ENCODE data around the gene QRFP.

The QRFP gene, protein sequence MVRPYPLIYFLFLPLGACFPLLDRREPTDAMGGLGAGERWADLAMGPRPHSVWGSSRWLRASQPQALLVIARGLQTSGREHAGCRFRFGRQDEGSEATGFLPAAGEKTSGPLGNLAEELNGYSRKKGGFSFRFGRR

DNA sequence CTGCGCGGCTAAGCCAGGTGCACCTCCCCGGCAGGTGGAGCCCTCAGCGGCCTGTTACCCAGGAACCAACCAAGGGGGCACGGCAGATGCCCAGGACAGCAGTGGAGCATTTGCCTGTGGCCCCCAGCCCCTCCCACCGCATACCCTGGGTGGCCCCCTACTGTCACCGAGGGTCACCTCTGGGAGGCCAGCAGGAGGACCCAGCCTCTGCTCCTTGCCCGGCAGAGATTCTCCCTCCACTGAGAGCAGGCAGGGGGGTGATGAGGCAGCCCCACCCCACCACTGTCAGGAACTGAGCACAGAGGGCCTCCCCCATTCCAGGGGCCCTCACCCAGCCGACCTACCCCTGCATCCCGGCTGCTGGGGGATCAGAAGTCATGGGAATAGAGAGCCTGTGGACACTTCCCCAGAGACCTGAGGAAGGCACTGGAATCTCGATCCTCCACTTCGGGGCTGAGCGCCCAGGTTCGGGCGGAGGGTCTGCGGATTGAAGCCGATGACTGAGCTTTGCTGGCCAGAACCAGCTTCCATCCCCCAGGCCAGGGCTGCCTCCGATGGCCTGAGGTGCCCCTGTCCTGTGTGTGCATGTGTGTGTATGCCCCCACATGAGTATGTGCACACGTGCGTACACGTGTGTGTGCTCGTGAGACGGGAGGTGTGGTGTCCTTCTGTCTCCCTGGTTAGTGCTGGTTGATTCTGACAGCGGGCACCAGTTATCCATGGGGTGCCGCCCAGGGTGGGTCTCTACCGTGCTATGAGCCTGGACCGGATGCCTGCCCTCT is at the start of gene QRFP:
QRFP (minus strand) TSS at position 580 of the 782 bp plus-strand sequence. CDS start 2,974 bp downstream, outside the sequence.
- no peak for FAIRE-seq

GRCh38 chr9:130945173-130945572 is 48.6 kb upstream of the QRFP start:
- FAIRE-seq, result no peak

DNA sequence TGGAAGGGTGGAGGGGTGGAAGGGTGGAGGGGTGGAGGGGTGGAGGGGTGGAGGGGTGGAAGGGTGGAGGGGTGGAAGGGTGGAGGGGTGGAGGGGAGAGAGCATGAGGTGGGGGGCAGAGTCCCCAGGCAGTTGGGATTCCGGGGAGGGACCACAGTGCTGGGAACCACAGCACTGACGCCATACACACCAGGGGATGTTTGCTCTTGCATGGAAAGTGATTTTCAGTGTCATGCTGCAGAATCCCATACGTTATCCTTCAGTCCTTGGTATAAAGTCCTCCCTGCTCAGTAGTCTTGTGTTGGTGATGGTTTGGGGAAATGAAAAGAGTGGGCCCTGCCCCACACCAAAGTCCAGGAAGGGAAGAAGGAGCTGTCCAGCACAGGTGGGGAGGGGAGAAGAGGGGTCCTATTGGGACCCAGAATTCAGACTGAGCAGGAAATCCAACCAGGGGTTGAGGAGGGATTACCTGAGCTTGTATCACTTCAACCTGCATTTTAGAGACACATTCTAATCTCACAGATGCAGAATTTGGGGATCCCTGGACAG is 48.0 kb upstream of the QRFP start:
- FAIRE-seq, result no peak

GRCh38 chr9:130943777-130944176 is 47.2 kb upstream of the QRFP start:
- FAIRE-seq, result no peak

DNA sequence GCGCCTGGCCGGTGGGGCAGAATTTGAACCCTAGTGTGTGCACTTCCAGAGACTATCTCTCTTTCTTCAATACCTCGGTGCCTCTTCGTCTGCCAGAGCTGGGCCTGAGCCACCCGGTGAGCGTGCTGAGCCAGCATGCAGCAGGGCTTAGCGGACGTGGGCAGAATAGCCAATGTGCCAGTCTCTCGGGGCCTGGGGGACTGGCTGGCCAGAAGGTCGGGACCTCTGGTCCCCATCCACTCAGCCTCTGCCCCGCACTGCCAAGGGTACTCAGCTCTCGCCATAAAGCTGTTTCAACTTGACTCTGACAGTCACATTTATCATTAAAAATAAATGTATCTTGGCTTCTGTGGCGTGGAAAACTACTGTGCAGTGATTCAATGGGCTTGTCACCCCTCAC is 46.6 kb upstream of the QRFP start:
- FAIRE-seq, result no peak

DNA sequence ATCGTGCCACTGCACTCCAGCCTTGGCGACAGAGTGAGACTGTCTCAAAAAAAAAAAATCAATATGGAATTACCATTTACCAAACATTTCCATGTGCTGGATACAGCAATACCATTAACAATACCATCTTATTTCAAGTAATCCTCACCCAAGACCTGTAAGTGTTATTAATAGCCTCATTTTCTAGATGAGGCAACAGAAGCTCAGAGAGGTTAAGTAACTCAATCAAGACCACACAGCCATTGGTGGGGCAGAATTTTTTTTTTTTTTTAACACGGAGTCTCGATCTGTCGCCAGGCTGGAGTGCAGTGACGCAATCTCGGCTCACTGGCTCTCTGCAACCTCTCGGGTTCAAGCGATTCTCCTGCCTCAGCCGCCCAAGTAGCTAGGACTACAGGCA is 46.1 kb upstream of the QRFP start:
- FAIRE-seq, result no peak

- no peak for FAIRE-seq
These were observed 45.5 kb upstream of the QRFP start for GRCh38 chr9:130942084-130942483.

GRCh38 chr9:130940693-130941576 is 44.3 kb upstream of the QRFP start:
- no peak for FAIRE-seq

DNA sequence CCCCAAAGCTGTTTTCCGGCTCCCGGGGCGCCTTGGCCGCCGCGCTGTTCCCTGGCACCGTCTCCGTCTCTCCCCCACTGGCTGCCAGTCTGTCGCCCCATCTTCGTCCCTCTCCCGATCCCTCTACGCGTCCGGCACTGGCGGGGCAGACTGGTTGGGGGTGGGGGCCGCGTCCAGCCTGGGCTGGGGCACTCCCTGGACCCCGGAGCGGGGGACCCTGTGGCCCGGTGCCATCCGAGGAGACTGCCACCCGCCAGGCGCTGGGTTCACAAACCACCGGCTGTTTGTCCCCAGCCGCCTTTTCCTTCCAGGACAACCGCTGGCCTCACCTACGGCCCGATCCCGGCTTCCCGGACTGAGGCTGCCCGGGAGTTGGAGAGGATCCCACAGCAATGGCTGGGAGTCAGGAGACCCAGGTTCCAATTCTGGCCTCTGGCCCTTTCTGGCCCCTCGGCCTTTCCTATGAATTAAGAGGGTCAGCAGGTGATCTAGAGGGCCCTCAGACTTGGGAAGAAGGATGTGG is 43.5 kb upstream of the QRFP start:
- FAIRE-seq, result no peak

DNA sequence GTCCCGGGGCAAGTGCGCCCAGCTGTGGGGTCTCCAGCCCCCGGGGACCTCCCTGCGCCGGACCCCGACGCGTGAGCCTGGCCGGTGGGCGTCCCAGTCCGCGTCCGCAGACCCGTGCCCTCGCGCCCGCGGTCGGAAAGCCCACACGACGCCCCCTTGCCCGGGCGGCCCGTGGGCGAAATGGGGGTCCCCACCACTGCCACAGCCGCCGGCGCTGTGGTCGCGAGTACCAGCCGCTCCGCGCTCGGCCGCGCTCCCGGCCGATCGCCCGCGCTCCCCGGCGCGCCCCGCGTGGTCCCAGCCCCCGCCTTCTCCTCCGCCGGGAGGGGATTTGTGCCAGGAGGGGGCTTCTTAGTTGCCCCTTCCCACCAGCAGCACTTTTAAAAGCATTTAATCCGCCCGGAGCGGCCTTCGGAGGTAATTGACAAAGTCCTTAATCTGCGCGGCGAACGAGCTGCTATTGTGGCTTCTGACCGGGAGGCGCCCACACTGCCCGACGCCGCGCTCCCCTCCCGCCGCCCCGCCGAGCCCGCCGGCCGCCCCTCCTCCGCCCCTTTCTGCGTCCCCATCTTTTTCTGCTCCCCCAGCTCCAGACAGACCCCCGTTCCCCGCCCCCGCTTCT is 42.9 kb upstream of the QRFP start:
- FAIRE-seq, result no peak

DNA sequence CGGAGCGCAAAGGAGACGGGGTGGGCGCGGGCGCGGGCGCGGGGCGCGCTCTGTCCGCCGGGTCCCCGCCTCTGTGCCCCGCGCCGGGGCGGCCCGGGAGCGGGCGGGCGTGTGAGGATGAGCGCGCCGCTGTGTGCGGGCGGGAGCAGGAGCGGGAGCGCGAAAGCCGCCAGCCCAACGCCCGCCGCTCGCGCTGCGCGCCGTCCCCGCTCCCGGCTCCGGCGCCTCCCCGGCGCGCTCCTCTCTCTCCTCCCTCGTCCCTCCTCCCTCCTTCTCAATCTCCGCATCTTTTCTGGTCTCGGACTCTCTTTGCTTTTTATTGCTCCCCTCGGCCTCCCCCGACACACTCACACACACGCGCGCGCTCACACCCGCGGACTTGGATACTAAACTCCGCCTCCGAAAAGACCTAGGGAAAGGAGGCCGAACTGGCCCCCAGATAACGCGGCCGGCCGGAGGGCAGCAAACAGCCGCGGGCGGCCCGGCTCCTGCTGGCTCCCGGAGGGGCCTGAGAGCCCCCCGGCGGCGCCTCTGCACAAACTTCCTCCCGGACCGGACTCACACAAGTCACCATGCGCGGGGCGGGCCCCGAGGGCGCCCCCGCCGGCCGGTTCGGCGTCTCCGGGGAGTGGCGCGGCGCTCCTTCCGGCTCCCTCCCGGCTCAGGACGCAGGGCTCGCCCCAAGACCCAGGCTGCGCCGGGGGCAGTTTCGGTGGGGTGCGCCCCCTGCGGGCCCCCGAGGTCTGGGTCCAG is 42.2 kb upstream of the QRFP start, which contains the start of gene FIBCD1:
FIBCD1 (minus strand) TSS at position 596 of the 753 bp plus-strand sequence. CDS start 640 bp downstream, outside the sequence.
- FAIRE-seq, result no peak

DNA sequence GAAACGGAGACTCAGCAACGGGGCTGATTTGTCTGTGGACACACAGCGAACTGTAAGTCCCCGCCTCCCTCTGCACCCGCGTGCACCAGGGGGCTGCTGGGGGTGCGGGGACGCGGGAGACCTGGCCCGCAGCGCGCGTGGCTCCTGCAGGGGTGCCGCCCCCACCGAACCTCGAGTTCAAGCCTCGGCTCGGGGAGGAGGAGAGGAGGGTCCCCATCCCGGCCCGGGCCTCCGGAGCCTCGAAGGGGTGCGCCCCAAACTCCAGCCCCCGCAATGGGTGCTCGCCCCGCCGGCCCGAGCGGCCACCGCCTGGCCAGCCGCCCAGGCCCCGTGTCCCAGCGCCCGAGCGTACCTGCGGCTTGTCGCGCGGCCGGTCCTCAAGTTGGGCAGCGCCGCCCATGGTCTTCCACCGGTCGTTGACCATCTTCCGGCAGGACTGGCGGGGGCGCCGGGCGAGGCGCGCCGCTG is 41.6 kb upstream of the QRFP start:
- FAIRE-seq, result no peak

DNA sequence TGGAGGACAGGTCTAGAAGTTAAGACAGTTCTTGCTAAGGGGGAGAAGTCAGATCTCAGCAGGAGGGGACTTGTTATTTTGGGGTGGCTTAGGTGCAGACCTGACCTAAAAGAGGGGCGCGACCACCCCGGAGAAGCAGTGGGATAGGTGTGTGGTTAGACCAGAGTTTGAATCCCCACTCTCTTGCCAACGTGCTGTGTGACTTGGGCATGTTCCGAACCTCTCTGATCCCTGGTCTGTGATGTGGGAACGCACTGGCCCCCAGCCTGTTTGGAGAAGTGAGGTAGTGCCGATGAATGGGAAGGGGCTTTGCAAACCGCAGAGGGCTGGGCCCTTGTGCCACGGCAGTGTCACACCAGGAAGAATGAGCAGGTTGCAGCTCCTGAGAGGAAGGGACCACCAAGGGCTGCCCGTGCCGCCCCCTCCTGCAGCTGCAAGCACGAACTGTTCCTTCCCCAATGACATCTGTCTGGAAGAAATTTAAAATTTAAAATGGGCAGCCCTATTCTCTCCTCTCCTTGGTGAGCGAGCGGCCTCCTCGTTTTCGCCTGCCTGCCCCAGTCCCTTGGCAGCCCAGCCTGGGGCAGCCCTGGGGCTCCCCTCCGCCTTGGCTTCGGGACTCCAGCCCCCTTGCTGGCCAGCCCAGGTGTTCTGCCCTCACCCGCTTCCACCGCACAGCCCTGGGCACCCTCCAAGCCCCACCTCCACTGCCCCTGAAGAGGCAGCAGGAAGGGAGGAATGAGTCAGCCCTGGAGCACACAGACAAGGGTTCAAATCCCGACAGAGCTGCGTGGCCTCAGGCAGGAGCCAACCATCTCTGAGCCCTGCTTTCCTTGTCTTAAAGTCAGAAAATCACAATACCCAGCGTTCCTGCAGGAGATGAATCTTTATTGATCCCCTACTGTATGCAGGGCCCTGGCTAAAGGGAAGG is 40.8 kb upstream of the QRFP start:
- no peak for FAIRE-seq

GRCh38 chr9:130936285-130937117 is 39.9 kb upstream of the QRFP start:
- FAIRE-seq, result no peak

GRCh38 chr9:130935648-130936271 is 39.1 kb upstream of the QRFP start:
- FAIRE-seq, result no peak

GRCh38 chr9:130934702-130935647 is 38.4 kb upstream of the QRFP start:
- FAIRE-seq, result no peak

DNA sequence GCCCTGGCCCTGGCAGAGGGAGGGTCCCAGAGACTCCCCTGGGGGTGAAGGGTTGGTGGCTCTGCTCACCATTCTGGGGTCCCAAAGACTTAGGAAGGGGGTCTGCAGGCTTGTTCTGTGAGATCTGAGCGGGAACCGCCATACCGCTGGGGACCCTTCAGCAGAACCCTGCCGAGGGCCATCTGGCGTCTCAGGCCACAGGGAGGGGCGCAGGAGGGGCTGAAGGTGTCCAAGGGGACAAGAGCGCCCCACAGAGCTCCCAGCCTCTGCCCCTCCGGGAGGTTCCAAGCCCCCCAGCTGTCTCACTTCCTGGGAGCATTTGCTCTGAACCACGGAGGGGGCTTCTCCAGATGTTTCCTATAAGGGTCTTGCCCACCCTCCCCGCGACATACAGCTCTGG is 37.6 kb upstream of the QRFP start:
- FAIRE-seq, result no peak

Data from G401.6 (cell line).